Tibial artery (tissue), 4 donors: ENCODE measurements around the gene LRRC26.

ENCODE experiments used
- DNase-seq, 2 donors: peaks; one replicate each; pipeline ENCODE4 v3.0.0-alpha.2; 2019
- H3K27ac ChIP-seq, 2 donors: fragments of 200-600 bp; sonication (generic) in 1 of 2; 1 replicate in 1 of 2; 2 replicates in 1 of 2; pipeline ENCODE4 v1.5.1; 2018 to 2019; ENCODE audit warnings: mild to moderate bottlenecking in 1 of 2
- H3K27me3 ChIP-seq, 2 donors: fragments of 200-600 bp; sonication (generic) in 1 of 2; one replicate each; pipeline versions ENCODE4 v1.5.1 to v1.6.0; 2016 to 2019
- H3K36me3 ChIP-seq, 3 donors: fragments of 200-600 bp; sonication (generic) in 2 of 3; one replicate each; pipeline ENCODE4 v1.5.1; 2016 to 2019; ENCODE audit warnings: mild to moderate bottlenecking in 2 of 3
- H3K4me1 ChIP-seq, 4 donors: fragments of 200-600 bp; sonication (generic) in 2 of 4; 1 replicate in 3 of 4; 2 replicates in 1 of 4; pipeline ENCODE4 v1.5.1; 2016 to 2019
- H3K4me3 ChIP-seq, 2 donors: fragments of 200-600 bp; sonication (generic) in 1 of 2; 1 replicate in 1 of 2; 2 replicates in 1 of 2; pipeline ENCODE4 v1.5.1; 2018 to 2019; ENCODE audit warnings: mild to moderate bottlenecking in 2 of 2
- H3K9me3 ChIP-seq, 3 donors: fragments of 200-600 bp; sonication (generic) in 1 of 3; one replicate each; pipeline ENCODE4 v1.5.1; 2016 to 2019
- intact Hi-C: fragments of 100-400 bp; cut with DNase I; formaldehyde crosslinking; loops from one replicate; pipeline ENCODE4 v1.15.0; 2023; ENCODE audit warnings: low total_unique reads
- TF ChIP-seq, protein P1 (sequence below), 2 experiments: fragments of 200-600 bp in 1 of 2; fragments of 450-650 bp in 1 of 2; IDR thresholded peaks; one replicate each; pipeline ENCODE4 v1.5.1; 2017 to 2019; ENCODE audit warnings: antibody characterized with exemption in 2 of 2, mild to moderate bottlenecking in 1 of 2, moderate library complexity in 1 of 2

The LRRC26 gene

DNA sequence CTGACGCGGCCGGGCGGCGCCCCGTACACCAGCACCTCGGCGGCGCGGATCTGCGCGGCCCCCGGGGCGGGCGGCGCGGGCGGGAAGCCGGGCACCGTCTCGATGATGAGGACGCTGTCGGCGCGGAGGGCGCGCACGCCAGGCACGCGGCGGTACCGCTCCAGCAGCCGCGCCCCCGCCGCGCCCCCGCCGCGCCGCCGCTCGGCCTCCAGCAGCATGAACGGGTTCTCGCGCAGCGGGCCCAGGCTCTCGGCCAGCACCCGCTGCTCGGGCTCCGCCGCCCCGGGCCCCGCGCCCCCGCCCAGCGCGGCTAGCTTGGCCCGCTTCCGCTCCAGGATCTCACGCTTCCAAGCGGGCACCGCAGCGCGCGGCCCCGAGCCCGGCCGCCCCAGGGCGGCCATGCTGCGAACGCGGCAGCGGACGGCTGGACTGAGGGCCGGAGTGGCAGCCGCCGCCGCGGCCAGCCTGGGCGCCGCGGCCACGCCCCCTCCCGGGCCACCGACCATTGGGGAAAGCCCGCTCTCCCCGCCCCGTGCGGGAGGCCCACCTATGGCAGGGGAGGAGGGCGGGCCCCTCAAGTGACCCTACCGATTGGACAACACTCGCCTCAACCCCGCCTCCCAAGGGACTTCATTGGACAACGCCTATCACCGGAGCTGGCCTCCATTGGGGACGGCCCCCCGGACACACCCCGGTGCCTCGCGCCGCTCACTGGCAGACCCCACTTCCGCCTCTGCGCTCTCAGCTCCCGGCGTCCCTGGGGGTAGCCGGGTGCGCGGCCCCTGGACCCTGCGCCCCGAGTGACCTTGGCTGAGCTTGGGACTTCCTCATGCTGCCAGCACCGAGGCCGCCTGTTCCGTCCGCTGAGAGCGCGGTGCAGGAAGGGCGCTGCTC is 30.7 kb upstream of the LRRC26 start, which contains the start of gene TPRN:
TSS of gene TPRN (minus strand) at position 431 of the 894 bp plus-strand sequence. CDS start at position 401, 30 bp downstream.
- no peaks in the 10 kb centered on the region for H3K36me3 ChIP-seq
- no peaks in the 10 kb centered on the region for H3K27me3 ChIP-seq
- H3K4me3 ChIP-seq: peak within 1 kb of the TSS; percentile 57 to 62
- intact Hi-C loops: no loop called here
- H3K27ac ChIP-seq: peak within 1 kb of the TSS; percentile 73 to 86
- peak; percentile 100 for DNase-seq
- TF ChIP-seq, protein P1, sequence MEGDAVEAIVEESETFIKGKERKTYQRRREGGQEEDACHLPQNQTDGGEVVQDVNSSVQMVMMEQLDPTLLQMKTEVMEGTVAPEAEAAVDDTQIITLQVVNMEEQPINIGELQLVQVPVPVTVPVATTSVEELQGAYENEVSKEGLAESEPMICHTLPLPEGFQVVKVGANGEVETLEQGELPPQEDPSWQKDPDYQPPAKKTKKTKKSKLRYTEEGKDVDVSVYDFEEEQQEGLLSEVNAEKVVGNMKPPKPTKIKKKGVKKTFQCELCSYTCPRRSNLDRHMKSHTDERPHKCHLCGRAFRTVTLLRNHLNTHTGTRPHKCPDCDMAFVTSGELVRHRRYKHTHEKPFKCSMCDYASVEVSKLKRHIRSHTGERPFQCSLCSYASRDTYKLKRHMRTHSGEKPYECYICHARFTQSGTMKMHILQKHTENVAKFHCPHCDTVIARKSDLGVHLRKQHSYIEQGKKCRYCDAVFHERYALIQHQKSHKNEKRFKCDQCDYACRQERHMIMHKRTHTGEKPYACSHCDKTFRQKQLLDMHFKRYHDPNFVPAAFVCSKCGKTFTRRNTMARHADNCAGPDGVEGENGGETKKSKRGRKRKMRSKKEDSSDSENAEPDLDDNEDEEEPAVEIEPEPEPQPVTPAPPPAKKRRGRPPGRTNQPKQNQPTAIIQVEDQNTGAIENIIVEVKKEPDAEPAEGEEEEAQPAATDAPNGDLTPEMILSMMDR (IDR thresholded peaks at IDR 0.05): peak in 1 of 2 experiments; percentile 16
- H3K9me3 ChIP-seq: no peaks in the 10 kb centered on the region
- peaks cover 4 to 77% (median 55%) of the 10 kb centered on the region in 4 donors for H3K4me1 ChIP-seq

DNA sequence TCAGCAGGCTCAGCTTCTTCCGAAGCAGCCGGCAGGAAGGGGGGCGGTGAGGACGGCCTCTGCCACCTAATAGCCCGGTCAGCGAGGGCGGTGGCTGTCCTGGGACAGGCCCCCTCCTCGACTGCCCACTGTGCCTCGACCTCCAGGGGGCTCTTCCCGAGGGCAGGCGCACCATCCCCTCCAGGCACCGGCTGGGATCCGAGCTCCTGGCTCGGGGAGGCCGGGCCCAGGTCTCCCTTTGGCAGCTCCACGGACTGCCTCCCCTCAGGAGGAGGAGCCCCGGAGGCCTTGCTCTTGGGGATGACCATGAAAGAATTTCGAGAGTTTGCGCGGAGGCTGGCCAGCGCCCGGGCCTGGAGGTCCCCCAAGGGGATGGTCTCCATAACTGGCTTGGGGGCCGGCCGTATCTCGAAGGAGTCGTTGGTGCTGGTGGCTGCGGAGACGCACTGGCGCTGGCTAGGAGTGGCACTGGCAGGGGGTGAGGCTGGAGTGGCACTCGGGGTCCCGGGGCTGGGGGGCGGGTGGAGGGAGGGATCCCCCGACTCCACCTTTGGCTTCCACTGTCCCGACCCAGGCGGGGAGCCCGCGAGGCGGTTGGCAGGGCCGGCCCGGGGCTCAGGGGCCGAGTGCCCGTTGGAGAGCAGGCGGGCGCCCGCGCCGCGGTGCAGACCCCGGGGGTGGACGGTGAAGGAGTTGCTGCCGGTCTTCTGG is 29.7 kb upstream of the LRRC26 start:
- TF ChIP-seq, protein P1 (IDR thresholded peaks at IDR 0.05): no peak
- Histone ChIP-seq H3K36me3 (no peaks in the 10 kb centered on the region), H3K27me3 (no peaks in the 10 kb centered on the region), H3K27ac (peak overlapping the region; percentile 51 to 60), H3K9me3 (no peaks in the 10 kb centered on the region), H3K4me1 (peaks cover 4 to 82% (median 49%) of the 10 kb centered on the region in 4 donors), H3K4me3 (peak overlapping the region; percentile 57 to 62)
- DNase-seq: no peak
- intact Hi-C loops: no loop called here

DNA sequence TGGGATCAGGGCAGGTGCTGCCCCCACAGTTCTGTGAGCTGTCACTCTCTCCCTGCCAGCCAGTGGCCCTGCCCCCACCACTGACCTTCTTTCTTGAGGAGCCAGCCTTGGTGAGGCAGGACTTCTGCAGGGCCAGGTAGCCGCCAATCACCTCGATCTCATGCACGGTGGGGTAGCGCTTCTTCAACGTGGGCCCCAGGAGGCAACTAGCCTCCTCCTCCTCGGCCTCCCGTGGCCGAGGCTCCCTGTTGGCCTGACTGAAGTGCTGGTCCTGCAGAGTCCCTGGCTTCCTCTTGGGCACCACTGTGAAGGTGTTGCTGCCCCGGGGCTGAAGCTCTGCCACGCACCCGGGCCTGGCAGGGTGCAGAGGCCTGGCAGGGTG is 29.0 kb upstream of the LRRC26 start:
- H3K9me3 ChIP-seq: no peaks in the 10 kb centered on the region
- H3K4me3 ChIP-seq: peak overlapping the region in 1 of 2 donors; percentile 62
- intact Hi-C loops: no loop called here
- no peaks in the 10 kb centered on the region for H3K27me3 ChIP-seq
- H3K27ac ChIP-seq: no peak overlapping the region
- TF ChIP-seq, protein P1 (IDR thresholded peaks at IDR 0.05): no peak
- H3K4me1 ChIP-seq: peaks cover 4 to 82% (median 42%) of the 10 kb centered on the region in 4 donors
- H3K36me3 ChIP-seq: no peaks in the 10 kb centered on the region
- no peak for DNase-seq

DNA sequence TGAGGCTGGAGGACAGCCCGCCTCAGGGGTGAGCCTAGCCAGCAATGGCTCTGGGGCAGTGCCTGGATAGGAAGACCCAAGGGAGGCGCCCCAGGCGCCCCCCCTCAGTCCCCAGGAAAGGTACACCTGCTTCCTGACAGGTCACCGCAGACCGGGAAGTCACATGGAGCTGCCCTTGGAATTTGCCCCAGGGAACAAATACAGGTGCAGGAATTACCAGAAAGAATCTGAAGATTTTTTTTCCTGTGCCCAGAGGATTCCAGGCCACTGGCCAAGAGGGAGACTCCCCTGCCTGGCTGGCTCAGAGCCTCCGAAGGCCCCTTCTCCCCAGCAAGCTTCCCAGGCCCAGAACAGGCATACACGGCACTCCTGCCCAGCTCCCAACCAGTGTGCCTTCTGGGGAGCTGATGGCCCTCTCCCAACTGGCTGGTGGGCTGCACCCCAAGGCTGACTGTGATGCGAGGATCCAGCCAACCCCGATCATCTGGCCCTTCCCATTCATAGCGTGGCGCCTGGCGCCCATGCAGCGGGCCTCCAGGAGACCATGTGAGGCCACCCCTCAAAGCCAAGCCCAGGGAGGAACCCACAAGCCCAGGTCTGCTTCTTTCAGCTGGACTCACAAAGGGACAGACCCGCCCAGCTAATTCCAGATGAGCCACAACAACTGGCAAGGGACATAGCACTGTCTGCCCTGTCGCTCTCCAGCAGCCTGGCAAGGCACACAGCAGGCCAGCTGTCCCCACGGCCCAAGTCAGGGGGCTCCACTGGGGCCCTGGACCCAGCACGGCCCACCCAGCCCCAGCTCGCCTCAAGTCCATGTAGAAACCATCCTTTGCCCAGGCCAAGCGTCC is 28.4 kb upstream of the LRRC26 start:
- peaks cover 4 to 78% (median 38%) of the 10 kb centered on the region in 4 donors for H3K4me1 ChIP-seq
- no peak for DNase-seq
- H3K36me3 ChIP-seq: no peaks in the 10 kb centered on the region
- H3K9me3 ChIP-seq: no peaks in the 10 kb centered on the region
- no peaks in the 10 kb centered on the region for H3K27me3 ChIP-seq
- H3K4me3 ChIP-seq: no peak overlapping the region
- no peak overlapping the region for H3K27ac ChIP-seq
- TF ChIP-seq, protein P1 (IDR thresholded peaks at IDR 0.05): no peak
- intact Hi-C loops: no loop called here
